ENCODE measurements around the gene WHRN. TPM values are rescaled to one million over a fixed set of nuclear protein-coding genes. Genes with fewer than 3 reads are reported as not detected.

Gene WHRN
- polyA plus RNA-seq, 1 donor (not counting 4 experiments of a cell fraction or from before 2014, with no cell fraction given), result 1.2 TPM

- Histone ChIP-seq H3K9me3 (ENCODE audit: control insufficient read depth, low read depth, low read length) (no peaks in the 10 kb centered on the region), H2AFZ (ENCODE audit: control insufficient read depth, low read length) (no peak overlapping the region), H3K4me2 (ENCODE audit: control insufficient read depth, extremely low read depth, insufficient read depth, low read depth, low read length) (no peak overlapping the region), H3K4me1 (ENCODE audit: control insufficient read depth, extremely low read depth, insufficient read depth, low read length) (no peaks in the 10 kb centered on the region), H3K79me2 (ENCODE audit: control insufficient read depth, insufficient read depth, low read length) (no peaks in the 10 kb centered on the region), H3K9me1 (ENCODE audit: control insufficient read depth, extremely low read depth, insufficient read depth, low read length) (no peaks in the 10 kb centered on the region), H3K27me3 (ENCODE audit: control insufficient read depth, extremely low read depth, insufficient read depth, low read length) (no peaks in the 10 kb centered on the region), H3K4me3 (ENCODE audit: control insufficient read depth in 2 of 3, extremely low read depth in 1 of 3, insufficient read depth in 2 of 3, low read depth in 1 of 3, low read length in 3 of 3) (no peak overlapping the region), H3K36me3 (ENCODE audit: control insufficient read depth in 2 of 2, extremely low read depth in 1 of 2, insufficient read depth in 2 of 2, low read length in 2 of 2) (peaks cover 0 to 7% of the 10 kb centered on the region in 2 experiments), H3K9ac (ENCODE audit: control insufficient read depth, extremely low read depth, insufficient read depth, low read length) (no peak overlapping the region), H3K27ac (ENCODE audit: control insufficient read depth, insufficient read depth, low read length) (no peak overlapping the region), H4K20me1 (ENCODE audit: control insufficient read depth, extremely low read depth, insufficient read depth, low read length) (no peaks in the 10 kb centered on the region)
- no peak for FAIRE-seq
- dilution Hi-C loops (cut with MboI; ENCODE audit: extremely low pct_ligation_motif_present, low sequenced_read_pairs), result no loop called here
- TF ChIP-seq, protein P1, sequence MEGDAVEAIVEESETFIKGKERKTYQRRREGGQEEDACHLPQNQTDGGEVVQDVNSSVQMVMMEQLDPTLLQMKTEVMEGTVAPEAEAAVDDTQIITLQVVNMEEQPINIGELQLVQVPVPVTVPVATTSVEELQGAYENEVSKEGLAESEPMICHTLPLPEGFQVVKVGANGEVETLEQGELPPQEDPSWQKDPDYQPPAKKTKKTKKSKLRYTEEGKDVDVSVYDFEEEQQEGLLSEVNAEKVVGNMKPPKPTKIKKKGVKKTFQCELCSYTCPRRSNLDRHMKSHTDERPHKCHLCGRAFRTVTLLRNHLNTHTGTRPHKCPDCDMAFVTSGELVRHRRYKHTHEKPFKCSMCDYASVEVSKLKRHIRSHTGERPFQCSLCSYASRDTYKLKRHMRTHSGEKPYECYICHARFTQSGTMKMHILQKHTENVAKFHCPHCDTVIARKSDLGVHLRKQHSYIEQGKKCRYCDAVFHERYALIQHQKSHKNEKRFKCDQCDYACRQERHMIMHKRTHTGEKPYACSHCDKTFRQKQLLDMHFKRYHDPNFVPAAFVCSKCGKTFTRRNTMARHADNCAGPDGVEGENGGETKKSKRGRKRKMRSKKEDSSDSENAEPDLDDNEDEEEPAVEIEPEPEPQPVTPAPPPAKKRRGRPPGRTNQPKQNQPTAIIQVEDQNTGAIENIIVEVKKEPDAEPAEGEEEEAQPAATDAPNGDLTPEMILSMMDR (optimal IDR thresholded peaks at IDR 0.05 in 1 of 3, IDR thresholded peaks at IDR 0.05 in 1 of 3, conservative IDR thresholded peaks at IDR 0.05 in 1 of 3; ENCODE audit: extremely low read depth in 1 of 3, insufficient read depth in 2 of 3, low read length in 3 of 3), result no peak
- TF ChIP-seq EZH2 (IDR thresholded peaks at IDR 0.05; ENCODE audit: low read length), result no peak
- no peak for DNase-seq (ENCODE audit: low read depth, low spot score)
Observed at GRCh38 chr9:114364134-114365041, 140.9 kb downstream of the WHRN start.

DNA sequence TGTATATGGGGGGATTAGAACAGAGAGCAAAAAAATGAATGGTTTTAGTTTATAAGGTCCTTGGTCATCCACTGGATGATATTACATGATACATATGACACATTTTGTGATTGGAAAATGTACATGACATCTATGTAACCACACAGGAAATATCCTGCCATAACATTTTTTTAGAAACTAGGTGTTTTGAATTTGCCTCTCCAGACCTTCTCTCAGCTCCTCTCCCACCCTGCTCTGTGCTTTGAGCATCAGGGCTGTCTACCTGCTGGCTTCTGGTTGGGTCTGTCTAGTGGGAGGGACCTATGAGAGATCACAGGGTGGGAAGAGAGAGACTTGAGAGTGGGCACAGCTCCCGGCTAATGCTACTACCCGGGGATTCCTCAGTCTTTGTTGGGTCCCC, 141.8 kb downstream of the WHRN start:
- H4K20me1 ChIP-seq (ENCODE audit: control insufficient read depth, extremely low read depth, insufficient read depth, low read length), result no peaks in the 10 kb centered on the region
- no peak for TF ChIP-seq EZH2 (IDR thresholded peaks at IDR 0.05; ENCODE audit: low read length)
- TF ChIP-seq, protein P1 (optimal IDR thresholded peaks at IDR 0.05 in 1 of 3, IDR thresholded peaks at IDR 0.05 in 1 of 3, conservative IDR thresholded peaks at IDR 0.05 in 1 of 3; ENCODE audit: extremely low read depth in 1 of 3, insufficient read depth in 2 of 3, low read length in 3 of 3), result no peak
- H3K4me2 ChIP-seq (ENCODE audit: control insufficient read depth, extremely low read depth, insufficient read depth, low read depth, low read length), result no peak overlapping the region
- H3K9me1 ChIP-seq (ENCODE audit: control insufficient read depth, extremely low read depth, insufficient read depth, low read length), result no peaks in the 10 kb centered on the region
- dilution Hi-C loops (cut with MboI; ENCODE audit: extremely low pct_ligation_motif_present, low sequenced_read_pairs), result no loop called here
- H3K4me1 ChIP-seq (ENCODE audit: control insufficient read depth, extremely low read depth, insufficient read depth, low read length), result no peaks in the 10 kb centered on the region
- H2AFZ ChIP-seq (ENCODE audit: control insufficient read depth, low read length), result no peak overlapping the region
- H3K4me3 ChIP-seq (ENCODE audit: control insufficient read depth in 2 of 3, extremely low read depth in 1 of 3, insufficient read depth in 2 of 3, low read depth in 1 of 3, low read length in 3 of 3), result no peak overlapping the region
- no peaks in the 10 kb centered on the region for H3K27me3 ChIP-seq (ENCODE audit: control insufficient read depth, extremely low read depth, insufficient read depth, low read length)
- no peak overlapping the region for H3K27ac ChIP-seq (ENCODE audit: control insufficient read depth, insufficient read depth, low read length)
- no peaks in the 10 kb centered on the region for H3K79me2 ChIP-seq (ENCODE audit: control insufficient read depth, insufficient read depth, low read length)
- no peak for FAIRE-seq
- no peaks in the 10 kb centered on the region for H3K9me3 ChIP-seq (ENCODE audit: control insufficient read depth, low read depth, low read length)
- no peak for DNase-seq (ENCODE audit: low read depth, low spot score)
- H3K9ac ChIP-seq (ENCODE audit: control insufficient read depth, extremely low read depth, insufficient read depth, low read length), result no peak overlapping the region
- peaks cover 0 to 7% of the 10 kb centered on the region in 2 experiments for H3K36me3 ChIP-seq (ENCODE audit: control insufficient read depth in 2 of 2, extremely low read depth in 1 of 2, insufficient read depth in 2 of 2, low read length in 2 of 2)

All from keratinocyte (primary cell).